Measurements from ENCODE around the gene ALG1. TPM values are rescaled to one million over a fixed set of nuclear protein-coding genes. Genes with fewer than 3 reads are reported as not detected.
"Not testable (repeated sequence)": the region's sequence is repeated elsewhere in the genome, so short reads cannot be mapped to it uniquely, and the experiment has no call there.

Gene ALG1
- total RNA-seq, 4 donors from 2014 or later: 4.8 to 17.1 (median 9.7) TPM

GRCh38 chr16:5041600-5042133 lies 30.0 kb upstream of the ALG1 start:
- Histone ChIP-seq H3K4me1 (no peaks in the 10 kb centered on the region), H3K27me3 (no peaks in the 10 kb centered on the region), H3K9me3 (no peaks in the 10 kb centered on the region), H3K36me3 (no peaks in the 10 kb centered on the region), H3K4me3 (no peak overlapping the region), H3K27ac (no peak overlapping the region)
- in situ Hi-C loops (cut with MboI; ENCODE audit: low sequenced_read_pairs in 4 of 4) (no loop called here), intact Hi-C loops (cut with DNase I; ENCODE audit: low total_unique reads) (no loop called here)
- TF ChIP-seq CTCF (IDR thresholded peaks at IDR 0.05 in 4 of 5, conservative IDR thresholded peaks at IDR 0.05 in 1 of 5) (no peak), POLR2A (IDR thresholded peaks at IDR 0.05) (no peak)
- DNase-seq (no peak), ATAC-seq (no peak)

- ATAC-seq (no peak), DNase-seq (no peak)
- intact Hi-C loops (cut with DNase I; ENCODE audit: low total_unique reads): no loop called here
- H3K27ac ChIP-seq: no peak overlapping the region
- no peaks in the 10 kb centered on the region for H3K4me1 ChIP-seq
- in situ Hi-C loops (cut with MboI; ENCODE audit: low sequenced_read_pairs in 4 of 4): no loop called here
- no peak overlapping the region for H3K4me3 ChIP-seq
- H3K36me3 ChIP-seq: no peaks in the 10 kb centered on the region
- no peaks in the 10 kb centered on the region for H3K9me3 ChIP-seq
- TF ChIP-seq CTCF (IDR thresholded peaks at IDR 0.05 in 4 of 5, conservative IDR thresholded peaks at IDR 0.05 in 1 of 5): no peak
- no peak for TF ChIP-seq POLR2A (IDR thresholded peaks at IDR 0.05)
- no peaks in the 10 kb centered on the region for H3K27me3 ChIP-seq
Observed at GRCh38 chr16:5042574-5043171, 29.0 kb upstream of the ALG1 start.

- intact Hi-C loops (cut with DNase I; ENCODE audit: low total_unique reads): no loop called here
- Histone ChIP-seq H3K27me3 (no peaks in the 10 kb centered on the region), H3K4me1 (no peaks in the 10 kb centered on the region)
Observed at GRCh38 chr16:5044011-5044540, 27.6 kb upstream of the ALG1 start.

GRCh38 chr16:5044581-5044980 lies 27.1 kb upstream of the ALG1 start:
- intact Hi-C loops (cut with DNase I; ENCODE audit: low total_unique reads); H3K9me3 ChIP-seq; H3K36me3 ChIP-seq; DNase-seq; ATAC-seq; H3K4me3 ChIP-seq; H3K27ac ChIP-seq; H3K4me1 ChIP-seq; in situ Hi-C loops (cut with MboI; ENCODE audit: low sequenced_read_pairs in 4 of 4); H3K27me3 ChIP-seq: not testable (repeated sequence)

More at GRCh38 chr16:5044011-5044540, 27.6 kb upstream of the ALG1 start:
- TF ChIP-seq CTCF (IDR thresholded peaks at IDR 0.05 in 4 of 5, conservative IDR thresholded peaks at IDR 0.05 in 1 of 5) (no peak), POLR2A (IDR thresholded peaks at IDR 0.05) (no peak)
- ATAC-seq: no peak
- Histone ChIP-seq H3K36me3 (no peaks in the 10 kb centered on the region), H3K4me3 (no peak overlapping the region), H3K27ac (no peak overlapping the region), H3K9me3 (no peaks in the 10 kb centered on the region)
- in situ Hi-C loops (cut with MboI; ENCODE audit: low sequenced_read_pairs in 4 of 4): no loop called here
- no peak for DNase-seq

GRCh38 chr16:5045499-5046115 lies 26.0 kb upstream of the ALG1 start:
- H3K36me3 ChIP-seq: no peaks in the 10 kb centered on the region
- H3K4me3 ChIP-seq: no peak overlapping the region
- intact Hi-C loops (cut with DNase I; ENCODE audit: low total_unique reads) (no loop called here), in situ Hi-C loops (cut with MboI; ENCODE audit: low sequenced_read_pairs in 4 of 4) (no loop called here)
- TF ChIP-seq POLR2A (IDR thresholded peaks at IDR 0.05) (no peak), CTCF (IDR thresholded peaks at IDR 0.05 in 4 of 5, conservative IDR thresholded peaks at IDR 0.05 in 1 of 5) (no peak)
- H3K27ac ChIP-seq: no peak overlapping the region
- H3K9me3 ChIP-seq: no peaks in the 10 kb centered on the region
- H3K27me3 ChIP-seq: no peaks in the 10 kb centered on the region
- ATAC-seq (no peak), DNase-seq (no peak)
- H3K4me1 ChIP-seq: no peaks in the 10 kb centered on the region
